ENCODE data around the gene TPRA1.

TPRA1 gene

DNA sequence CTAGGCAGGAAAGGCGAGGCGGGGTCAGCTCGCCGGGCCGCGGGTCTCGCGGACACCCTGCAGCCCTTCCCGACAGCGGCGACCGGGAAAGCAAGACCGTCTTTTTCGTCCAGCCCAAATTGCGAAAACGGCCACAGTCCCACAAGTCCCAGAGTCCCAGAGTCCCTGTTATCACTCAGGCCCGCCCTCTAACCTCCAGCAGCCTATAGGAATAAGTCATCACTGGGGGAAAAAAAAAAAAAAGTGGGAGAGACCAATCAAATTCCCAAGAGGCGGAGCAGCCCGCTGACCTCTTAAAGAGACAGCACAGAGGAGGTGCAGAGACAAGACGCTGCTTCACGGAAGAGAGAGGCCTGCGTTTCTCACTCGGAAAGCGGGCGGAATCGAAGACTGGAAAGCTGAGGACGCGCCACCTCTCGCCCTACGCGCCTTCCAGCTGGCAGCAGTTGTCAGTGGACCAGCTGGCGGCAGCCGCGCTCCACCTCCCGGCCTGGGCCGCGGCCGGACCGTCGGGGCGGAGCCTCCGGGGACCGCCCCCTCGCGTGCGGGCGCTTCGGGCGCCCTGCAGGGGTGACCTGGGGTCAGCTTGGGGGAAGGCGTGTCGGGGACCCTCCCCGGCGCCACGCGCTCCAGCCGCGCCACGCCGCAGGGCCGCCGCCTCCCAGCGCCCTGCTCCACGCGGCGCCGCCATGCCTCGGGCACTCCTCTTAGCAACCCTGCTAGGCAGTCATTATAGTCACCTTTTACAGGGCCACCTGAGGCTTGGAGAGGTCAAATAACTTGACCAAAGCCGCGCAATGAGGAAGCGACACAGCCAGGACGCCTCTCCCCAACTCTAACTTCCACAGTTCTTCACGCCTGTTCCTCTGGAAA lies at the start of gene TPRA1:
Gene TPRA1 (minus strand): TSS at position 141 of the 873 bp plus-strand sequence. CDS start 10,587 bp downstream, outside the sequence.
- Mint-ChIP-seq H3K36me3 (peaks cover 3% of the 10 kb centered on the region), H3K27me3 (no peaks in the 10 kb centered on the region), H3K4me3 (peak within 1 kb of the TSS; percentile 87), H3K27ac (peak within 1 kb of the TSS; percentile 83), H3K9me3 (no peaks in the 10 kb centered on the region), H3K4me1 (peaks cover 44% of the 10 kb centered on the region)
- peak; percentile 91 for ATAC-seq

DNA sequence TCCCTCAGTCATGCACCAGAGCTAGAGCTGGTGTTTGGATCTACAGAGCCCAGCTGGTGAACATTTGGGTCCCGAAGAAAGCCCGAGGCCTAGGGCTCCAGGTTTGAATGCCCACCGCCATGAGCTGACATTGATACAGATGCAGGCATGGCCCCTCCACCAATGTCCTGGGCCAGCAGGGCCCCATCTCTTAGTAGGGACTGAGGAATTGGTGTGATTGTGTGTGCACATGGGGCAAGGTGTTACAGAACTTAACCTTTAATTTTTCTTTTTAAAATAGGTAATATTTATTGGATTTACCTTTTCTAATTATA lies 49.5 kb upstream of the TPRA1 start:
- no peak for ATAC-seq
- Mint-ChIP-seq H3K9me3 (no peaks in the 10 kb centered on the region), H3K4me1 (no peaks in the 10 kb centered on the region), H3K27me3 (peaks cover 8% of the 10 kb centered on the region), H3K27ac (no peak overlapping the region), H3K4me3 (no peak overlapping the region), H3K36me3 (no peaks in the 10 kb centered on the region)

DNA sequence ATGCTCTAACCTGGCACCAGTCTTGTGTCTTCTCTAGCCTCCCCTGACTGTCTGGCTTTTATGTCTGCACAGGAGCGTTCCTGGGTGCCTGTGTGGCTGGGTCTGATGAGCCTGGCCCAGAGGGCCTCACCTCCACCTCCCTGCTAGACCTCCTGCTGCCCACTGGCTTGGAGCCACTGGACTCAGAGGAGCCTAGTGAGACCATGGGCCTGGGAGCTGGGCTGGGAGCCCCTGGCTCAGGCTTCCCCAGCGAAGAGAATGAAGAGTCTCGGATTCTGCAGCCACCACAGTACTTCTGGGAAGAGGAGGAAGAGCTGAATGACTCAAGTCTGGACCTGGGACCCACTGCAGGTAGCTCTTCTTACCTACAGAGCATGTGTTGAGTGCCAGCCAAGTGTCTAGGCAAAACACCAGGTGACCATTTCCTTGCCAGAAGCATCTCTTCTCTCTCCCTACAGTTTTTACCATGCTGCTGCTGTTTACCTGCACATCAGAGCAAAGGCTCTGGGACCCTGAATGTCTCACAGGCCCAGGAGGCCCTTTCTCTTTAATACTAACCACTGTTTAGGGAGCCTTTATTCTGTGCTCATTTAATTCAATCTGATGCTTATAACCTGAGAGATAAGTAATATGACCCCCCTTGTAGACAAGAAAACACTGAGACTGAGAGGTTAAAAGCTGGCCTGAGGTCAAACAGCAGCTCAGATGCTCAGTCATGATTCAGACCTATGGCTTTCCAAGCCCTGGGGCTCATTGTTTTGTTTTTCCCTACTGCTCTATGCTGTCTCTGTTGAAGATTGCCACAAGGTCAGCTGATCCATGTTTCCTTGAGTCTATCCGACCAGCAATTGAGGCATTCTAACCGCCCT lies 48.9 kb upstream of the TPRA1 start:
- no peak overlapping the region for H3K4me3 Mint-ChIP-seq
- no peak overlapping the region for H3K27ac Mint-ChIP-seq
- no peaks in the 10 kb centered on the region for H3K36me3 Mint-ChIP-seq
- peaks cover 8% of the 10 kb centered on the region for H3K27me3 Mint-ChIP-seq
- no peaks in the 10 kb centered on the region for H3K9me3 Mint-ChIP-seq
- H3K4me1 Mint-ChIP-seq = no peaks in the 10 kb centered on the region
- ATAC-seq = no peak

DNA sequence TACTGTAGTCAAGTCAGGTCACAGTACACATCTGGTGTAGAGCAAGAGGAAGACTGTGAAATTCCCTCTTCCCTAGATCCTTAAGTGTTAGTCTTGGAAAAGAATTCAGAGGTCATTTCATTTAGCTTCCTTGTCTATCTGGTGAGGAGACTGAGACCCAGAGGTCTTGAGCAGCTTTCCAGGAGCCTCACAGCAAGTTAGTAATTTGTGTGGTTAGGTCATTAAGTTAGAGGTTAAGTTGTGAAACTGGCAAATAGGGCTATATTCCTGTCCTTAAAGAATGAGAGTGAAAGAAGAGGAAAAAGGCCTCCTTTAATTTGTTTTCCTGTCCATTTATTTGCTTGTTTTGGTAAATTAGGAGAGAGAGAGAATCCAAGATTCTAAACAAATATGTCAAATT lies 47.4 kb upstream of the TPRA1 start:
- Mint-ChIP-seq H3K4me3 (no peak overlapping the region), H3K27me3 (peaks cover 8% of the 10 kb centered on the region), H3K9me3 (no peaks in the 10 kb centered on the region), H3K27ac (no peak overlapping the region), H3K4me1 (no peaks in the 10 kb centered on the region), H3K36me3 (peaks cover 5% of the 10 kb centered on the region)
- no peak for ATAC-seq

DNA sequence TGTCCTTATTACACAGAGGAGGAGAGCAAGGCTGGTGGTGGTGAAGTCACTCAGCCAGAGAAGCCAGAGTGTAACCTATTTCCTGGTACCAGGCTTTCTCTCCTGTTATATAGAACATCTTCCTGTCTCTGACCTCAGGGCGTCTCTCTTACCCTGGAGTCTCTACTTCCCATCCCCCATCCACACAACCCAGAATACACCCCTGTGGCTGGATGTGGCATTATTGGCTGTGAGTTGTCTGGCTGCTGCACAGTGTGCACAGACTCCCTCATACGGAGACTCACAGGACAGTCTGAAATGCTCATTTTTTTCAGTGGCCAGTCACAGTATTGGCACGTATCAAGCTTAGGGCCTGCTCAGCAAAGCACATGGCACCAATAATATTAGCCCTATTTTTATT lies 47.0 kb upstream of the TPRA1 start:
- peaks cover 5% of the 10 kb centered on the region for H3K36me3 Mint-ChIP-seq
- no peak for ATAC-seq
- H3K27me3 Mint-ChIP-seq = peaks cover 8% of the 10 kb centered on the region
- no peak overlapping the region for H3K27ac Mint-ChIP-seq
- H3K9me3 Mint-ChIP-seq = no peaks in the 10 kb centered on the region
- no peak overlapping the region for H3K4me3 Mint-ChIP-seq
- H3K4me1 Mint-ChIP-seq = no peaks in the 10 kb centered on the region

DNA sequence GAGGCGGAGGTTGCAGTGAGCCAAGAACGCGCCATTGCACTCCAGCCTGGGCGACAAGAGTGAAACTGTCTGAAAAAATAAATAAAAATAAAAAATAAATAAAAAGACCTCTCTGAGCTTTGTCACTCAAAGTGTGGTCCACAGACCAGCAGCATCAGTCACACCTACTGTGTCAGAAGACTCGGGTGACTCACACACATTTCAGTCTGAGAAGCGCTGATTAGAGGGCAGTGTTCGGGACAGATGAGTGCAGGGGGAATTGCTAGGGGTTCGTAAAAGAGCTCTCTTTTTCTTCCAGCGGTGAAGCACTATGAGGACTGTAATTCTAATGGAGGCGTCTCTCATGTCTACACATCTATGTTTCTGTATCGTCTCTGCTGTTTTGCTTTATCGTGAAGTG lies 44.1 kb upstream of the TPRA1 start:
- no peak for ATAC-seq
- peaks cover 5% of the 10 kb centered on the region for H3K36me3 Mint-ChIP-seq
- H3K4me1 Mint-ChIP-seq = peaks cover 9% of the 10 kb centered on the region
- H3K9me3 Mint-ChIP-seq = no peaks in the 10 kb centered on the region
- H3K4me3 Mint-ChIP-seq = no peak overlapping the region
- no peak overlapping the region for H3K27ac Mint-ChIP-seq
- peaks cover 14% of the 10 kb centered on the region for H3K27me3 Mint-ChIP-seq

DNA sequence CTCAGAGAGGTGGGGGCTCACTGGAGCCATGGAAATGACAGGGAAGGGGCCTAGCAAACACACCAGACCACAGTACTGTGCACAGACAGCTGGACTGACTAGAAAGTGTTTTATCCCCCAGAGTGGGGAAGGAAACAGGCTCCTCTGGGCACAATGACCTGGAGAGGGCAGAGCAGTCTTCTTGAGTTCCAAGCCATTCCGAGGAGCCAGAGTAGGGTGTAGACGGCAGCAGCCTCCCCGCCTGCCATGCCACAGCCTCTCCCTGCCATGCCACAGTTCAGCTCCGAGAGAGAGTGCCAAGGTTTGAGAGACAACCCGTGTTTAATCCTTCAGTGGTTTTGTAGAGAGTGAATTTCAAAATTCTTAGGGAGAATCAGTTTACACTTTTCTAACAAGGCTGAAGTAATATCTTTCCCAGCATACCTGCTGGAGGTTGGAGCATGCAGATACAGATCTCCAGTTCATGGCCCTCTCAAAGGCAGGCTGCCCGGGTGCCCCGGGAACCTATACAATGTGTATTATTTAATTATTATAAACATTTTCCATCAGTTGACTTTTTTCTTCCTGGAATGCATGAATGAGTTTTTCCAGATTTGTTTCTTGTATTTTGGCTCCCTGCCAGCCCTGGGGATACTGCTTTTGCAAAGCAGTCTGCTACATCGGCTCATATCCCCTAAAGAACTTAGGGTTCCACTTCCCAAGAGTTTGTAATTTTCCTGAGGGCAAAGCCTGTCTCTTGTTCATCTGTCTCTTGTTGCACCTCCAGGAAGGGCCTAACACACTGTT lies 41.7 kb upstream of the TPRA1 start:
- Mint-ChIP-seq H3K27me3 (peaks cover 31% of the 10 kb centered on the region), H3K27ac (no peak overlapping the region), H3K4me1 (peaks cover 13% of the 10 kb centered on the region), H3K4me3 (no peak overlapping the region), H3K36me3 (peaks cover 5% of the 10 kb centered on the region), H3K9me3 (no peaks in the 10 kb centered on the region)
- ATAC-seq = no peak

DNA sequence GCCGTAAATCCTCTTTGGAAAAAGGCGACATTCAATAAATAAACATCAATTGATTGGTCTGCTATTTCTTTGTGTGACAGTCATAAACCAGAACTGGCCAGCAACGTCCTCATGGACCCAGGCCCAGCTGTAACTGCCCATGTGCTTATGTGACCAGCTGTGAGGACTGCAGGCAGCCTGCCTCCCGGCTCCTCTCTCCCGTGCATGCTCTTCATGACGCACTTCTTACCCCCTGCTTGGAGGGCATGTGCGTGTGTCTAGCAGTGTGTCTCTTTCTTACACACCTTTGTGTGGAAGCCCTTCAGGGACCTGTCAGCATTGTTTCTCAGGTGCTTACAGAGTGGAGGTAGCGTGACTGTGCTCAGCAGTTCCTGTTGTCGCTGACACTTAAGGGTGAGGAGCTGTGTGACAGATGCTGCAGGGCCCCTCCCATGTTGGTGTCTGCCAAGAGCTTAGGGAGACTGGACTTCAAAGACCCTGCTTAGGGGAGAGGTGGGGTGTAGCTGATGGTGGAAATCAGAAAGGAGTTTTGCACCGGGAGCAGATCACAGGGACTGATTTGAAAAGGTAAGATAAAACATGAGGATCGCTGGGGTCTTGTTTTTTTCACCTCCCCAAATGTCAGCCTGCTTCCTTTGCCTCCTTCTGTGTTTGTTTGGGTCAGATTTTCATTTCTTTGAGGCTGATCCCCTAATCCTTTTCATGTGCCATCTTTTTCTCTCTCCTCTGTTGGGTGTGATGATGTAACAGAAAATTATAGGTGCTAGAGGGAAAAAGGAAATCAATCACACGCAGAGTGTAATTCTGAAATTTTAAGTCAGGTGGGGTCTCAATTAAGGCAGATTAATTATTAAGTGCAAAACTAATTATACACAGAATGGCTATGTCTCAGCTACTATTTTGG lies 40.5 kb upstream of the TPRA1 start:
- Mint-ChIP-seq H3K4me1 (peaks cover 13% of the 10 kb centered on the region), H3K9me3 (no peaks in the 10 kb centered on the region), H3K27ac (no peak overlapping the region), H3K27me3 (peaks cover 32% of the 10 kb centered on the region), H3K36me3 (peaks cover 5% of the 10 kb centered on the region), H3K4me3 (peak overlapping the region; percentile 3)
- ATAC-seq = no peak

DNA sequence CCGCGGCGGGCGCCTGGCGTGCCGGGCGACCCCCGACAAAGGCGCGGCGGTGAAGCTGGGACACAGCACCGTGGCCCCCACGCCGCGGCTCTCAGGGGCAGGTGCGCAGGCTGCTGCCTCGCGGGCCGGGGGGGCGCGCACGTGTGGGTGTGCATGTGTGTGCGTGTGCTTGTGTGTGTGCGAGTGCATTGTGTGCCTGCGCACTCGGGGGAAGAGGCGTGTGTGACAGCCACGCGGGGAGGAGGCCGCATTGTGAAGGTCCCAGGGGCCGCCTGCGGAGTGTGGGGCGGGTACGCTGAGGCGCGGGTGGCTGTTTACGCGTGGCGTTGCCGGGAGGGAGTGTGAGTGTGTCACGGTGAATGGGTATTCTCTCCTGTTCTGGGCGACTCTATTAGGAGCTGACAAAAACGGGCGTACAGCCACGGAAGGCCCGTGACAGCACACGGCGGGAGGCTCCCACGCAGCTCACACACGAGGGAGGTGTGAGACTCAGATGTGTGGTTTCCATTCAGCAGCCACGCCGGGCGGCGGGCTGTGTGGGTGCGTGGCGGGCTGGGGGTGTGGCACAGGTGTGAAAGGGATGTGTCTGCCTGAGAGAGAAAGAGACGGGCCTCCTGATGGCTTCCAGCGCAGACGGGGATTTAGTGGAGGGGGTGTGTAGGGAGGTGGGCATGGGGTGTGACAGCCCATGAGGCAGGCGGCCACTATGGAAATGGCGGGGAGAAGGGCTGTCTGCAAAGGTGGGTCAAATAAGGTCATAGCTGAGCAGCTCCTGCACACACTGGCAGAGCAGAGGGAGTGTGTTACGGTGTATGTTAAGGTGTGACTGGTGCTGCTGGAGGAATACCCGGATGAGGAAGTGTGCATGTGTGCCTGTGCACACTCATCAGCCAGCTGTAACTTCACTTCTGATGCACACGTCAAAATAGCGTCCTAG lies 39.2 kb upstream of the TPRA1 start:
- Mint-ChIP-seq H3K4me1 (peaks cover 13% of the 10 kb centered on the region), H3K36me3 (peaks cover 5% of the 10 kb centered on the region), H3K27me3 (peaks cover 28% of the 10 kb centered on the region), H3K27ac (peak overlapping the region; percentile 54), H3K9me3 (no peaks in the 10 kb centered on the region), H3K4me3 (peak overlapping the region; percentile 76)
- peak; percentile 77 for ATAC-seq

DNA sequence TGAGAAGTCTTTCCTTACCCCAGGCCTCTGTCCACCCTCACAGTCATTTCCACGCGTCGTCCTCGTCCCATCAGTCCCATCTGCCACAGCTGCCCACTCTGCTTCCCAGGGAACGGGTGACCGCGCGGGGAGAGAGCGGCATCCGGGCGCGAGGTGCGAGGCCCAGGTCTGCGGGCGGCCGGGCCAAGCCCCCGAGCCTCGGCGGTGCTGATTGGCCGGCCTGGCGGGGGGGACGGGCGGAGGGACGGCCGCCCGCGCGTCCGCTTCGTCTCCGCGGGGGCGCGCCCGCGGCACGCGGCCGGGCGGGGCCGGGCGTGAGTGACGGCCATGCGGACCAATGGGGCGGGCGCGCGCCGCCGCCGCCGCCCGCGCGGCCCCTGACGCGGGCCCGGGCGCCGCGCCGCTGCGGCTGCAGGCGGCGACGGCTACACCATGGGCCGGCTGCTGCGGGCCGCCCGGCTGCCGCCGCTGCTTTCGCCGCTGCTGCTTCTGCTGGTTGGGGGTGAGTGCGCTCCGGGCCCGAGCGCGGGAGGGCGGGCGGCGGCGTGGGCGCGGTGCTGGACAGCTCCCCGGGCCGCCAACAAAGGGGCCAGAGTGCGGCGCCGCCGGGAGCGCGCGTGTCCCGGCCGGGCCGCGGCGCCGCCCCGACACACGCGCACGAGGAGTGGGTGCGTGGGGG lies 38.4 kb upstream of the TPRA1 start, which contains the start of gene PODXL2:
Gene PODXL2 (plus strand): TSS at position 398 of the 679 bp plus-strand sequence. CDS start 35 bp downstream, at position 433.
- Mint-ChIP-seq H3K9me3 (no peaks in the 10 kb centered on the region), H3K27ac (peak within 1 kb of the TSS; percentile 54), H3K4me1 (peaks cover 13% of the 10 kb centered on the region), H3K4me3 (peak within 1 kb of the TSS; percentile 76), H3K27me3 (peaks cover 28% of the 10 kb centered on the region), H3K36me3 (peaks cover 5% of the 10 kb centered on the region)
- ATAC-seq = peak; percentile 73

DNA sequence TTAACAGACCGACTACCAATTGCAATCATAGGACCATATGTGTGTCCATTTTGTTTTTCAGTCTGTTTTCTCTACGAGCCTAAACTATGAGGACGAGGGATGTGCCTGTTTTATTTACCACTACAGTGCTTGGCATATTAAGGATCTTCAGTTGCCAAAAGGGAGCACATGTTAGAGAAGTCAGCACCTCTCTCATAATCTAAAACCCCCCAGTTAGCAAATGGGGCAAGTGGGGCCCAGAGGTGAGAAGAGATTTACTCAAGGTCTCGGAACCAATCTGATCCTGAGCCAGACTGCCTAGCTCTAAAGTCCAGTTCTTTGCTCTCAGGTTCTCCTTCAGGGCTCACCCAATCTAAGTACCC lies 37.9 kb upstream of the TPRA1 start:
- Mint-ChIP-seq H3K27ac (no peak overlapping the region), H3K27me3 (peaks cover 28% of the 10 kb centered on the region), H3K9me3 (no peaks in the 10 kb centered on the region), H3K4me3 (peak overlapping the region; percentile 42), H3K4me1 (peaks cover 13% of the 10 kb centered on the region), H3K36me3 (peaks cover 2% of the 10 kb centered on the region)
- no peak for ATAC-seq

DNA sequence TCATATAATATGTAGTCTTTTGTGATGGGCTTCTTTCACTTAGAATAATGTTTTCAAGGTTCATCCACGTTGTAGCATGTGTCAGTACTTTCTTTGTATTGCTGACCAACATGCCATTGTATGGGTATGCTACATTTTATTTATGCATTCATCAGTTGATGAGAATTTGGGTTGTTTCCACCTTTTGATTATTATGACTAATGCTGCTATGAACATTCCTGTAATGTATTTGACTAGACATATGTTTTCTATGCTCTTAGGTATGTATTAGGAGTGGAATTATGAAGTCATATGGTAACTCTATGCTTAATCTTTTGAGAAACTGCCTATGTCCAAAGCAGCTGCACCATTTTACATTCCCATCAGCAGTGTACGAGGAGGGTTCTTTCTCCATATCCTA lies 35.3 kb upstream of the TPRA1 start:
- Mint-ChIP-seq H3K27me3 (peaks cover 28% of the 10 kb centered on the region), H3K36me3 (peaks cover 25% of the 10 kb centered on the region), H3K4me3 (no peak overlapping the region), H3K9me3 (no peaks in the 10 kb centered on the region), H3K4me1 (peaks cover 13% of the 10 kb centered on the region), H3K27ac (no peak overlapping the region)
- no peak for ATAC-seq

DNA sequence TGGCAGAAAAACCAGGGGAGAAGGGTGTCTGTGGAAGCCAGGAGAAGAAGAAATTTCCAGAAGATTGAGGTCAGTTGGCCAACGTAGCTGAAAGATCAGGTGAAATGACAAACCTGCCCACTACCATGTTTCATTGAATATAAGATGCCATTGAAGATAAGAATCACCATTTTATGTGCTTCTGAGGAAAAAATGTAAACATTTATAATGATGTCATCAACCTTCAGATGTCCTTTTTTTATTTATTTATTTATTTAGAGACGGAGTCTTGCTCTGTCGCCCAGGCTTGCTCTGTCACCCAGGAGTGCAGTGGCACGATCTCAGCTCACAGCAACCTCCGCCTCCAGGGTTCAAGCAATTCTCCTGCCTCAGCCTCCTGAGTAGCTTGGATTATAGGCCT lies 33.5 kb upstream of the TPRA1 start:
- H3K27ac Mint-ChIP-seq = no peak overlapping the region
- ATAC-seq = no peak
- H3K27me3 Mint-ChIP-seq = peaks cover 18% of the 10 kb centered on the region
- peaks cover 38% of the 10 kb centered on the region for H3K36me3 Mint-ChIP-seq
- H3K4me3 Mint-ChIP-seq = no peak overlapping the region
- H3K9me3 Mint-ChIP-seq = no peaks in the 10 kb centered on the region
- H3K4me1 Mint-ChIP-seq = no peaks in the 10 kb centered on the region

All from stimulated activated memory B cell treated with anti-CD40 and anti-IgM and Interleukin-4, amounts not matched to agents 10 μg/mL and 1 μg/mL and 100 μg/mL, for 72 hours (primary cell).